Sigmoid colon (tissue), 4 donors: ENCODE results near the gene KIF1A.

Experiments
- CTCF ChIP-seq, 4 experiments: fragments of 450-650 bp in 3 of 4; fragments of 200-600 bp in 1 of 4; IDR thresholded peaks; one replicate each; pipeline ENCODE4 v1.5.1; 2016 to 2019; ENCODE audit warnings: antibody characterized with exemption in 4 of 4, mild to moderate bottlenecking in 3 of 4, moderate library complexity in 2 of 4
- EP300 ChIP-seq, 4 donors: sonication (generic); formaldehyde crosslinking; IDR thresholded peaks; one replicate each; pipeline ENCODE4 v1.6.1; 2017; ENCODE audit warnings: antibody characterized with exemption in 4 of 4
- POLR2A ChIP-seq, 2 donors: fragments of 450-650 bp; IDR thresholded peaks; one replicate each; pipeline ENCODE4 v1.6.1; 2016; ENCODE audit warnings: antibody characterized with exemption in 2 of 2, mild to moderate bottlenecking in 2 of 2, moderate library complexity in 2 of 2
- POLR2AphosphoS5 ChIP-seq, 4 donors: sonication (generic); formaldehyde crosslinking; IDR thresholded peaks; one replicate each; pipeline ENCODE4 v1.6.1; 2017; ENCODE audit warnings: antibody characterized with exemption in 4 of 4

- TF ChIP-seq CTCF (IDR thresholded peaks at IDR 0.05), result no peak
- TF ChIP-seq POLR2A (IDR thresholded peaks at IDR 0.05), result no peak
- no peak for TF ChIP-seq POLR2AphosphoS5 (IDR thresholded peaks at IDR 0.05)
- no peak for TF ChIP-seq EP300 (IDR thresholded peaks at IDR 0.05)
These were observed 115.4 kb downstream of the KIF1A start for GRCh38 chr2:240704651-240705050.
